Stimulated activated CD8-positive, alpha-beta memory T cell treated with anti-CD3 and anti-CD28 coated beads, Interleukin-12 subunit alpha, Interleukin-12 subunit beta, amount 100 ng/mL, for 24 hours (primary cell): Measurements from ENCODE around the gene ATF6.
"Not testable (repeated sequence)": the region's sequence is repeated elsewhere in the genome, so short reads cannot be mapped to it uniquely, and the experiment has no call there.

Source experiments
- DNase-seq: peaks from one replicate; pipeline ENCODE4 v3.0.0-alpha.2; 2020; ENCODE audit errors: extremely low read depth

The ATF6 gene

DNA sequence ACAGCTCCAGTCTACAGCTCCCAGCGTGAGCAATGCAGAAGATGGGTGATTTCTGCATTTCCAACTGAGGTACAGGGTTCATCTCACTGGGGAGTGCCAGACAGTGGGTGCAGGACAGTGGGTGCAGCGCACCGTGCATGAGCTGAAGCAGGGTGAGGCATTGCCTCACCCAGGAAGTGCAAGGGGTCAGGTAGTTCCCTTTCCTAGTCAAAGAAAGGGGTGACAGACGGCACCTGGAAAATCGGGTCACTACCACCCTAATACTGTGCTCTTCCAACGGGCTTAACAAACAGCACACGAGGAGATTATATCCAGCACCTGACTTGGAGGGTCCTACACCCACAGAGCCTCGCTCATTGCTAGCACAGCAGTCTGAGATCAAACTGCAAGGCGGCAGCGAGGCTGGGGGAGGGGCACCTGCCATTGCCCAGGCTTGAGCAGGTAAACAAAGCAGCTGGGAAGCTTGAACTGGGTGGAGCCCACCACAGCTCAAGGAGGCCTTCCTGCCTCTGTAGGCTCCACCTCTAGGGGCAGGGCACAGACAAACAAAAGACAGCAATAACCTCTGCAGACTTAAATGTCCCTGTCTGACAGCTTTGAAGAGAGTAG, 66.3 kb downstream of the ATF6 start:
- DNase-seq = not testable (repeated sequence)

DNA sequence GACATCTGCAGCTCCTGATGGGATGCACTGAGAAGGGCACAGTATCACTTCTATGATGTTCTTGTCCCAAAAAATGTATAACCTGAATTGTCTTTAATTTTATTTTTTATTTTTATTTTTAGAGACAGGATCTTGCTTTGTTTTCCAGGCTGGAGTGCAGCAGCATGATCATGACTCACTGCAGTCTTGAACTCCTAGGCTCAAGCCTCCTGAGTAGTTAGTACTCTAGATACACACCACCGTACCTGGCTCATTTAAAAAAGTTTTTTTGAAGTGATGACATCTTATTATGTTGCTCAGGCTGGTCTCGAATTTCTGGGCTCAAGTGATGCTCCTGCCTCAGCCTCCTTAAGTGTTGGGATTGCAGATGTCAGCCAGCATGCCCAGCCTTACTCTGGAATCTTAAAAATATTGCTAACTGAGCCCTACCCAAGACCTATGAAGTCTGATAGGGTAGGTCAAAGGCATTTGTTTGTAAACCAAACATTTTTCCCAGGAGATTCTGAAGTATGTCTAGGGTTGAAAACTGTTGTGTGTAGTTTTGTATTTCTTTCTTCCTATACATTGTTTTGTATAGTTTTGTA, 68.9 kb downstream of the ATF6 start:
- no peak for DNase-seq

DNA sequence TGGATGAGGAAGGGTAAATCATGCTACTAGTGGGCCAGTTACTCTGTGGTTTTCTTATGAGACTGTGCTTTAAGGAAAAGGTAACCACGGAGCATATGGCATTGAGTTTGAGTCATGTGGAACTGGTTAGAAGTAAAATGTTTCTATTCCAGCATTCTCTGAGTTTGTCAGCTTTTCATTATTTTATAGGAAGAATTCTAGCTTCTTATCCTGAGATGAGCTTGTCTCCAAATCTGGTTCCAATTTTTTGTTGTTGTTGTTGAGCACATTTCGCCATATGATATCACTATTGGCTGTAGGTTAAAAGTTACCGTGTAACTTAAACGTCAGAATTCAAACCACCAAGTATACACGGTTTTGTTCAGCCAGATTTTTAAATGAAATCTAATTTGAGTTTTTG, 69.9 kb downstream of the ATF6 start:
- DNase-seq = no peak

DNA sequence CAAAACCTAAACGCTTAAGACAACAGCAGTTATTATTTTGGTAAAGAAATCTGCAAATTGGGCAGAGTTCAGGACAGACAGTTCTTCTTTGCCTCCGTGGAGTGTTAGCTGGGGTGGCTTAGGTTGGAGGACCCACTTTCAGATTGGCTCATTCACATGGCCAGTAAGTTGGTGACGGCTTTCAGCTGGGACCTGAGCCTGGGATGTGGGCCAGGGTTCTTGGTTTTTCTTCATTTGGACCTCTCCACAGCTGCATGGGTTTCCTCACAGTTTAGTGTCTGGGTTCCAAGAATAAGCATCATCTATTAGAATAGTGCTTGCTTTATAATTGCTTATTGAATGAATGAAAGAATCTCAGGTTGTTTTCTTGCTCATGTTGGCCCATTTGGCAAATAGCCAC, 72.2 kb downstream of the ATF6 start:
- no peak for DNase-seq

DNA sequence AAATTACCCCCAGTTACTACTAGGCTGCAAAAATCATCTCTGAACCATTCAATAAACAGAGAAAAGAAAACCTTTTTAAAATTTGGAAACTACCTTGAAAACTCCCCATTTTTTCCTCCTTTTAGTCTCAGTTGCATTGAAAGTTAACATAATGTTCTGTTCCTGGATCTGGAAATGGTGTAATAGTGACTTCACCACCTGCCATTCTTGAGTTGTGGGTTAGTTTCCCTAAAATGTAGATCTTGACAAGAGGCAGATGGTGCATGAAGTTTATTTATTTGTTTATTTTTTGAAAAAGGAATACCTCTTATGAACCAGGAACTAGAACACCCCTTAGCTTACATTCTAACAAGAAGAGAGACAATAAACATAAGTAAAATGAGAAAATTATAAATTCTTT, 72.8 kb downstream of the ATF6 start:
- DNase-seq = no peak

DNA sequence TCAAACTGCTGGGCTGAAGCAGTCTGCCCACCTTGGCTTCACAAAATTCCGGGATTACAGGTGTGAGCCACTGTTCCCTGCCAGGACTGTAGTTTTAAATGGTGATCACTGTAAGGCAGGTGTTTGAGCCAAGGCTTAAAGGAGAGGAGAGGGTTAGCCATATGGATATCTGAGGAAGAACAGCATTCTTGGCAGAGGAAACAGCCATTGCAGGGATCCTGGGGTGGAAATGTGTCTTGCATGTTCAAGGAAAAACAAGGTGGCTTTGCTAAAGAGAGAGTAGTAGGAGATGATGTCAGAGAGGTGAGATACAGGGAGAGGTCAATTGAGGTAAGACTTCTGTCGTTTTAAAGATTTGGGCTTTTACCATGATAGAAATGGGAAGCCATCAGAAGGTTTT, 73.5 kb downstream of the ATF6 start:
- no peak for DNase-seq

DNA sequence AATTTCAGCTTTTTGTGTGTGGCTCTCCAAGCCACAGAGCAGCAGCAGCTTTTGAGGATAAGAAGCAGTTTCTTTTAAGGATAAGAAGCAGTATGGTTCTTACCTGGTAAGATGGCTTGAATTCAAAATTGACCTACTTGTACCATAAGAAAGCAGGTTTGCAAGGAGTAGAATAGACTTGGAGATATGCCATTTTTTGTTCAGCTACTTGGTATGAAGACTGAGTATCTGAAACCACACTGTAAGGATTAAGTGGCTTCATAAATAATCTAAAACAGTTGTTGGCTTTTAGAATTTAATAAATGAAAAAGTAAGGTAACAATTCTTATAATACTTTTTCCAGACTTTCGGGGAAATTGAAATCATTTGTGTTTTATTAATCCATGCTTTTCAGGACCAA, 74.2 kb downstream of the ATF6 start:
- no peak for DNase-seq

DNA sequence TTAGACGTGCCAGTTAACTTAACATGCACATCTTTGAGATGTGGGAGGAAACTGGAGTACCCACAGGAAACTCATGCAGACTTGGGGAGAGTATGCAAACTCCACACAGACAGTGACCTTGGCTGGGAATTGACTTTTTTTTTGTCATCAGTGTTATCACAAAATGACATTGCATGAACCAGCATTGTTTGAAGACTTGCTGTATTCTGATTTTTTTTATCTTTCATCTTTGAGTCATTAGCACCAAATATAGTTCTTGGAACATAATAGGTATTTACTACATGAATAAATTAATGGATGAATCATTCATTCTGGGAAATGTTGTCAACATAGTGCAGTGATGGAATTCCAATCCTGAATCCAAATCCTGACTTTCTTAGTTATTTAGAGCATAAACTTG, 77.0 kb downstream of the ATF6 start:
- DNase-seq = no peak

DNA sequence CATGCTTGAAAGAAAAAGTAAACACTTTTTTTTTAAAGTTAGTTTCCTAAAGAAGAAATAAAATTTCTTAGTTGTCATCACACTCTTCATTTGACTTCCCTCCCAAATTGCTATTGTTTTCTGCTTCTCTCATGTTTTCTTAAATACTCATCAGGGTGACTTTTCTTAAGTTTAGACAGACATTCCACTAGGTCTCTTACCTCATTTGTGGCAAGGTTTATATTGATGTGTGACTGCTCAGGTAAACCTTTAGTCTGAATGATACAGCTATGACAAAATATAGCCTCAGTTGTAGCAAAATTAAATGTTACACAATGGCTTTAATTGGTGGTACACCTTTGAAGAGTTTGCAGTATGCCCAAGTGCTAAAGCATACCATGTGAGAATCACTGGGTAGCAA, 78.6 kb downstream of the ATF6 start:
- no peak for DNase-seq

DNA sequence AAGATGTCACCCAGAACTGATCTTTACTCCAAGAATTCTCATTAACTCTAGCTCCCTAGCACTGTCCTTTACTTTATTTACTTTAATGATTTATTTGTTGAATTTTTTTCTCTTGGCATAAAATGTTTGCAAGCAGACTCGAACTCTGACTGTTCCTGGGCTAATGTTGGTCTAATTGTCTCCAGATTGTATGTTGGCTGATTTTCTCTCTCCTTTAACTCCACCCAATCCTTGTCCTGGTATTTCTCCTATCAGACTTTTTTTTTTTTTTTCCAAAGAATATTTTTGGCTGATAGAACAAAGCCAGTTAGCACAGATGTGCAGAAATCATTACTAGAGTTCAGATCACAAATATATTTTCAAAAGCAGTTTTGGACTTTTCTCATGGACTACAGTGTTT, 82.6 kb downstream of the ATF6 start:
- no peak for DNase-seq

DNA sequence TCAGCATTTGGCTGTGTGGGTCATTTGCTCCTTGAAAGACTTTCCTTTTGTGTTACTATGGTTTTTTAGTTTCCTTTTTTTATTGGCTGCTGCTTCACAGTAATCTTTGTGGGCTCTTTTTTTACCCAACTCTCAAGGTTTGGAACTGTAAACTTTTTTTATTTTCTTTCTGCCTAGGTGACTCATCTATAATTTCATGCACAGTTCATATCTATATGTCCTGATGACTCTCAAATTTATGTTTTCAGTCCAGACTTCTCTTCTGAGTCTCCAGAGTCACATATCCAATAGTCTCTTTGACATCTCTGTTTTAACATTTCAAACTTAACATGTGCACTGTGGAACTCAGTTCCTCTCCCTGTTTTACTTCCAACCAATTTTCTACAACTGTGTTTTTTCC, 83.4 kb downstream of the ATF6 start:
- no peak for DNase-seq

DNA sequence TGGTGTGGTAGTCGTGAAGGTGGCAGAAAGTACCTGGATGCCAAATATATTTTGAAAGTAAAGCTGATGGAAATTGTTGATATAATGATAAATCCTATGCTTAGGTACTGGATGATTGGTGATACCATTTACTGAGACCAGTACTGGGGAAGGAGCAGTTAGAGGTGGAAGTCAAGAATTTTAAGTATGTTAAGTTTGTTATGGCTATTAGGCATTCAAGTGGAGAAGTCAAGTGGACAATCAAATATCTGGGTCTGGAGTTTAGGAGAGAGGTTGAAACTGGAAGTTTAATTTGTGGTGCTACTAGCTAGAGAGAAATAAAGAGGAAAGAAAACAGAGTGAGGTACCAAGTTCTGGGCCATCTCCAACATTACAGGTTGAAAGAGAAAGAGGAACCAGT, 89.1 kb downstream of the ATF6 start:
- no peak for DNase-seq

DNA sequence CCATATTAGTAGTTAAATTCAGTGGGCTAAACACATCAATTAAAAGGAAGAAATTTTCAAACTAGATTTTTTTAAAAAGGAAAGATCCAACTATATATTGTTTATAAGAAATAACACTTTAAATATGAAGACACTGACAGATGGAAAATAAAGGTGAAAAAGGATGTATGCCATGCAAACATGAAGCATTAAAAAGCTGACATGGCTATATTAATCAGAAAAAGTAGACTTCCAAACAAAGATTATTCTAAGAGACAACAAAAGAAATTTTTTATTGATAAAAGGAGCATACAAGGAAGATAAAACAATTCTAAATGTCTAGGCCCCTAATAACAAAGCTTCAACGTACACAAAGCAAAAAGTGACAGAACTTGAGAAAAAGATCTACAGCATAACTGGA, 92.2 kb downstream of the ATF6 start:
- DNase-seq = no peak

DNA sequence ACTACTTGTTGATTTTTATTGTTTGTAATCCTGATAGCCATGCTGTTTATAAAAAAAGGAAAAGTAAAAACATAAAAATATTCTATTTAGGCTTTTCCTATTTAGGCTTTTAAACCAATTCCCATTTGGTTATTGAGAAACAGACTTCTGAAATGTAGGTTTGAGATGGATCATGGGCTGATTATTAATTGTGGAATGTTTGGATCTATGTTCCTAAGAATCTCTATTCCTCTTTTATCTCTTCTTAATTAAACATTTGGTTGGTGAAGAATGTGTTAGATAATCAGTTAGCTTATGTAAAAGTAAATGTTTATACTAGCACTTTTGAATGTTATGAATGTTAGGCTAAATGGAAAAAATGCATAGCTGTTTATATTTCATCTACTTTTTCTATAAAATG, 97.4 kb downstream of the ATF6 start:
- DNase-seq = no peak

DNA sequence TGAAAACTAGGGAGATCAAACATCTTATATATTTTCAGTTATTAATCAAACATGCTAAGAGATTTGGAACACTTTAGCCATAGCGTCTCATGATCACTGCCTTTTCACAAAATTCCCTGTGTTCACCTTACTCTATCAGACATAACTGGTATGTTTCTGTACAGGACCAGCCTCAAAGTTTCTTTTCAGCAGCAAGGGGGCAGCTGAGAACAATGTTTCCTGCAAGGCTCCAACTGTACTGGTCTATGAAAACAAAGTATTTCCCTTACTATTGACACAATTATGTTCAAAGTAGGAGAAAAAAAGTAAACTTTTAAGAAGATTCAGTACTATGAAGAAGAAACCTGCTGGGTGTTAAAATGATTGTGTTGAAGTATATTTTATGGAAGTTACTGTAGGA, 98.5 kb downstream of the ATF6 start:
- DNase-seq = no peak

DNA sequence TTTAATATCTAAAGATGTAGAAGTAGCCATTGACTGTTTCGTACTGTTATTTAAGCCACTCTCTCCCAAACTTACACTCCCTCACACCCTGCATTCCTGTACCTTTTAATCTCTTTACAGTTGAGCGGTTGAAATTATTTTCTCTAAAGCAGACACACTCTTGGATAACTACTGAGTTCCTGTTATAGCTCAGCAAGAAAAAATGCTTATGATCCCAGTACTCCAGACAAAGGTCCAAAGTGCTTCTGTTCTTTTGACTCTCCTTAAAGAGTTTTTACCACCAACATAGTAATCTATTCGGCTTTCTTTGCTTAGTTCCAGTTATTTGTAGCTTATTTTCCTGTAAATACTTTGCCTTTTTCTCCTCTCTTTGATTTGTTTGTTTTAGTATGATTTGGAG, 100.1 kb downstream of the ATF6 start:
- no peak for DNase-seq

DNA sequence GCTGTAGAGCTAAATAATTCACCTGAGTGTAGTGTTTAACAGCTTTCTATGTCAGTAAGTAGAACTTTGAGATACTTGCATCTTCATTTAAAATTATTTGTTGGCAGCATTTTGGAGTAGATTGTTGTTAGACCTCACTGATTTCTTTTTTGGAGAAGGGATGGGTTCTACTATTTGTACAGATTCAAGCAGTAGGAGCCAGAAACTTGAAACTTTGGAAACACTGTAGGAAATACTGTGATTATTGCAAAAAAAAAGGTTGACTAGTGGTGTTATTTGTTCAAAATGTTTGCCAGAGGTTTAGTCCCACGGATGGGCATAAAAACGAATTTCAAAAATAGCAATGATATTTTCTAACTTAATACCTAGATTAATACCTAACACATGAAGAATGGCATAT, 102.7 kb downstream of the ATF6 start:
- DNase-seq = no peak

DNA sequence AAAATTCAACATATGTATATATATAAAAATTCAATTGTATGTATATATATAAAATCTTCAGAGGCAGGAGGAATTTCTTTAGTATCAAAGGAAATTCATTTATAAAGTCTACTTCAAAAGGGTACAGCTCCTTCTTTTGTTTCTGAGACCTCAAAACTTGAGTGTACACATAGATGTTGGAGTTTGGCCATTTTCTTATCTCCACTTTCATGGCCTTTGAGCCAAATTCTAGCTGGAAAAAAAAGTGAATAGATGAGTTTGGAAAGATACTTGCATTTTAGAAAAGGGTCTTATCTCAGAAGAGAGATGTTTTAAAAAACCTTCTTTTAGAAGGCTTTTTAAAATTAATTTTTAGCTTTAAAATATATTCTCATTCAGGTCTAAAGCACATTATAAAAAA, 103.2 kb downstream of the ATF6 start:
- no peak for DNase-seq

DNA sequence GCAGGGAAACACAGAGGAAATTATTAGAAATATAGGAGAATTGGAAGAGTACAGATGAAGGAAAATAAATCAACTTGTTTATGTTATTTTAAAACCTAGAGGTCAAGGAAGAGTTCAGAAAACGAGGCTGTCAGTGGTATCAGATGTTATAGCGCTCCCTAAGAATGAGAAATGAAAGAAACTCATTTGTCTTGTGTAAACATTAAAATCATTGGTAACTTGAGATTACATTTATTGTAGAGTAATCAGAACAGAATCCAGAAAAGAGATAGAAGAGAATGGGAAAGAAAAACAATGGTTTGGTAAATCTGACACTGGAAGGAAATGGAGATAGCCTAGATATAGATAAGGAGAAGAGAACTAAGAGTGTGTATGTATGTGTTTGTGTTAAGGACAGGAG, 106.4 kb downstream of the ATF6 start:
- no peak for DNase-seq

DNA sequence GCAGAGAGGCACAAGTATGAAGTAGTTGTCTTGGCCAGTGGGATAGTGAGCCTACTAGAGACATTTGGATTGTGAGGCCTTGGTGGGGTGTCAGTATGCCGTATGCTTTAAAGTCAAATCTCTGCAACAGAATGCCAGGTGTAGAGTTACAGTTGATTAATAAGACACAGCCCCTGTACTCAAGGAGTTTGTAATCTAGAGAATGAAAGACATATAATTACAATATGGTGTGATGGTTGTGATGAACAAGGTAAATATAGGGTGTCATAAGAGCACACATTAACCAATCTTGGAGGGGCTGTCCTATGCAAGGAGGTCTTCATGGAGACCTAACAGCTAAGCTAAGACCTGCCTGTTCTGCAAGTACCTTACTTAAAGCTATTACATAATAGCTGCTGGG, 113.1 kb downstream of the ATF6 start:
- DNase-seq = no peak

DNA sequence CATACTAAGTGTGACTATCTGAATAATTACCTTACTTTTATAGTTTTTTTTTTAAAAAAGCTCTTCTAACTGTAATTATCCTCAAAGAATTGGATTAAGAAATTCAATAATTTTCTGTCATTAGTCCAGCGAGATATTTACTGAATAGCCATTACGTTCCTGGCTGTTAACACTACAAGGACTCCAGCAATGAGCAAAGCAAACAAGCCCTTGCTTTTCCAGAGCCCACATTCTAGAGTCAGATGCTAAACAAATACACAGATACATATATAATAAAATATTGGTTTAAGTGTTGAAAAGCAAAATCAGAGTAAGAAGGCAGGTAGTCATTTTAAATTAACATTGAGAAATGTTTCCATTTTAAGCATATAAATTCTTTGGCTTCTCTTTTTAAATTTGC, 118.4 kb downstream of the ATF6 start:
- DNase-seq = no peak

DNA sequence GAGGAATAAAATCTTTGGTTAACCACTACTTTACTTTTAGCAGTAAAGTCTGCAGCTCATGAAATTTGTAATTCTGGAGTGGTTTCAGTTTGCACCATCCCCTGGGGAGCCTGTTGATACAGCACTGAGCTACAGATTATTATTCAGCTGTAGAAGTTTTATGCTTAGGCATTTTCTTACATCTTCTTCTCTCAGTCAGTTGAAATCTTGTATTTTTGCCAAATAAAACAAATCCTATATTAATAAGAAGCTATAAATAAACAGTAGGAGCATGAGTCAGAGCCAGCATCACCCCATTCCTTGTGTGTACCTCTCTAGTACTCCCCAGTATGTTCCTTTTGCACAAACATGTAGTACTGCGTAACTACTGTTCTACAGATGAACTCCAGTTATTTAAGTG, 118.9 kb downstream of the ATF6 start:
- no peak for DNase-seq

DNA sequence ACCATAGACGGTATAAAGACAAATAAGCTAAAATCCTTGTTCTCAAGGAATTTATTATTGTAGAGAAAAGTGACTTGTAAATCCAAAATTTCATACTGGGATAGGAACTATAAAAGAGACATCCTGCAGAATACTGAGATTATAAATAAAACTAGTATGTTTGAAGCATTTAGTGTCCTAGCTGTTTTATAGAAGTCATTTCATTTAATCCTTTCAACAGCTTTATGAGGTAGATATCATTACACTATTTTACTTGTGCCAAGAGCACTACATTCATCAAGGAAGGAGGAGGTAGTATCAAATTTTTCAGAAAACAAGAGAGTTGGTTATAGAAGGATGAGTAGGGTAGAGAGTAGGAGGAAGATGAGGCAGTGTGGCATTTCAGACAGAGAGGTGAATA, 119.6 kb downstream of the ATF6 start:
- DNase-seq = no peak

DNA sequence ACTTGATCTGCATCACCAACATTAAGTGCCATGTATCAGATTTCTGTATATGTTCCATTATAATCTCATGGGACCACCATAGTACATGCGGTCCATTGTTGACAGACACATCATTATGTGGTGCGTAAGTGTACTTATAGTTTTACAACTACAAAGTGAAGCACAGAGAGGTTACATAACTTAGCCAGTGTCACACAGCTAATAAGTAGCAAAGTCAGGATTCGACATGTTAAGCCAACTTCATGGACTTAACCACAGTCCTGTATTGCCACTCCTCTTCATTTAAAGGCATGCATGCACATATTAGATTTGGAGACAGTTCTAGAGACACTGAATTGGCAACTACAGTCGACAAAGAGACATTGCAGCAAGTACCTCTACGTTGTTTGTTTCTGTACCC, 120.5 kb downstream of the ATF6 start:
- no peak for DNase-seq
